NCI-H82 treated with DMSO at 0.1 percent for 48 hours (cell line): ENCODE results near the gene ZNF212.
"Not testable (repeated sequence)": the region's sequence is repeated elsewhere in the genome, so short reads cannot be mapped to it uniquely, and the experiment has no call there.

Experiments used
- DNase-seq: peaks from one replicate; lab custom pipeline; 2025; ENCODE audit not compliant: unreplicated experiment; lab: John Stamatoyannopoulos, UW

The ZNF212 gene

GRCh38 chr7:149218469-149219420 is 20.7 kb upstream of the ZNF212 start:
- DNase-seq: no peak

- DNase-seq: no peak
Observed at GRCh38 chr7:149220534-149220933, 18.9 kb upstream of the ZNF212 start.

- no peak for DNase-seq
Observed at GRCh38 chr7:149223176-149223575, 16.3 kb upstream of the ZNF212 start.

GRCh38 chr7:149223761-149224160 is 15.7 kb upstream of the ZNF212 start:
- no peak for DNase-seq

GRCh38 chr7:149224352-149224751 is 15.1 kb upstream of the ZNF212 start:
- no peak for DNase-seq

GRCh38 chr7:149225106-149225505 is 14.3 kb upstream of the ZNF212 start:
- no peak for DNase-seq

GRCh38 chr7:149225656-149226055 is 13.8 kb upstream of the ZNF212 start:
- no peak for DNase-seq

- not testable (repeated sequence) for DNase-seq
Observed at GRCh38 chr7:149226366-149226765, 13.1 kb upstream of the ZNF212 start.

- DNase-seq: no peak
Observed at GRCh38 chr7:149226840-149227494, 12.5 kb upstream of the ZNF212 start.

GRCh38 chr7:149228831-149229471 is 10.5 kb upstream of the ZNF212 start:
- DNase-seq: no peak

GRCh38 chr7:149229526-149229925 is 9.9 kb upstream of the ZNF212 start:
- DNase-seq: no peak

- no peak for DNase-seq
Observed at GRCh38 chr7:149232362-149232761, 7.1 kb upstream of the ZNF212 start.

- DNase-seq: not testable (repeated sequence)
Observed at GRCh38 chr7:149233655-149234204, 5.7 kb upstream of the ZNF212 start.

- no peak for DNase-seq
Observed at GRCh38 chr7:149237502-149237901, 1.9 kb upstream of the ZNF212 start.

GRCh38 chr7:149238051-149238450 is 1.4 kb upstream of the ZNF212 start:
- DNase-seq: no peak

- DNase-seq: no peak
Observed at GRCh38 chr7:149240637-149241036, 1.2 kb downstream of the ZNF212 start.

GRCh38 chr7:149241696-149242095 is 2.2 kb downstream of the ZNF212 start:
- DNase-seq: no peak

GRCh38 chr7:149245244-149245643 is 5.8 kb downstream of the ZNF212 start:
- no peak for DNase-seq

GRCh38 chr7:149245744-149246143 is 6.3 kb downstream of the ZNF212 start:
- DNase-seq: no peak

- DNase-seq: no peak
Observed at GRCh38 chr7:149248777-149249176, 9.3 kb downstream of the ZNF212 start.

GRCh38 chr7:149250151-149250550 is 10.7 kb downstream of the ZNF212 start:
- not testable (repeated sequence) for DNase-seq
